Skeletal muscle tissue (tissue), 4 donors: Measurements from ENCODE around the gene GDA. TPM values are rescaled to one million over a fixed set of nuclear protein-coding genes. Genes with fewer than 3 reads are reported as not detected.

ENCODE experiments used
- H3K27ac ChIP-seq: one replicate; pipeline ENCODE4 v1.7.0; 2013; ENCODE audit warnings: mild to moderate bottlenecking, low read depth, low read length, inconsistent platforms
- H3K27me3 ChIP-seq, 3 donors: one replicate each; pipeline ENCODE4 v1.7.0; 2013; ENCODE audit warnings: low read length in 3 of 3; ENCODE audit not compliant: control insufficient read depth in 3 of 3, insufficient read depth in 3 of 3
- H3K36me3 ChIP-seq, 3 donors: one replicate each; pipeline ENCODE4 v1.7.0; 2013; ENCODE audit warnings: low read length in 3 of 3; ENCODE audit not compliant: control insufficient read depth in 3 of 3, insufficient read depth in 3 of 3
- H3K4me1 ChIP-seq, 3 donors: one replicate each; pipeline ENCODE4 v1.7.0; 2013; ENCODE audit warnings: low read length in 3 of 3, mild to moderate bottlenecking in 3 of 3; ENCODE audit not compliant: control insufficient read depth in 3 of 3, insufficient read depth in 3 of 3
- H3K4me3 ChIP-seq, 3 donors: one replicate each; pipeline ENCODE4 v1.7.0; 2013; ENCODE audit warnings: low read length in 3 of 3
- H3K9ac ChIP-seq, 3 donors: one replicate each; pipeline ENCODE4 v1.7.0; 2013; ENCODE audit warnings: low read length in 3 of 3, mild to moderate bottlenecking in 3 of 3, moderate library complexity in 2 of 3, low read depth in 1 of 3
- H3K9me3 ChIP-seq, 3 donors: one replicate each; pipeline ENCODE4 v1.7.0; 2013; ENCODE audit warnings: low read length in 3 of 3; ENCODE audit not compliant: control insufficient read depth in 3 of 3
- total RNA-seq: library from RNA; depleted of rRNA; stranded (reverse); fragments of >200 nt; gene quantifications from one replicate; pipeline ENCODE4 v1.2.3, GENCODE V29; 2014
- donor health status: Osteomylitis.

The GDA gene
- total RNA-seq, 1 donor from 2014 or later = 0.52 TPM

DNA sequence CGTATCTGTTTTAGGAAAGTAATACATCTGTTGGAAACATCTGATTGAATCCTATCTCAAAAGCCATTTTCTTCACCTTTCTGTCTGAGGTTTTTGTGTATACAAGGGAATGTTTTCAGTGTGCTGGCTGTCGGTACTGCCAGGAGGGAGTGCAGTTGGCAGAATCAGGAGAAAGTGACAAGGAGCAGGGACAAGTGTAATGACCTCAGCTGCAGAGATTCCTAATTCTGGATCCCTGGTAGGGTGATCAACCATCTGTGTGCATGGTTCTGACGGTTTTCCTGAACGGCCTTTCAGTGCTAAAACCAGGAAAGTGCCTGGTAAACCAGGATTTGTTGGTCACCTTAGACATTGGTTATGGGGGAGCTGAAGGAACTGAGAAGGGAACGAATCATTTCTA, 1.6 kb upstream of the GDA start:
- Histone ChIP-seq H3K36me3 (no peaks in the 10 kb centered on the region), H3K4me3 (no peak overlapping the region), H3K4me1 (peaks cover 11 to 21% (median 12%) of the 10 kb centered on the region in 3 donors), H3K9me3 (no peaks in the 10 kb centered on the region), H3K9ac (no peak overlapping the region), H3K27ac (no peak overlapping the region), H3K27me3 (peaks cover 10 to 21% (median 12%) of the 10 kb centered on the region in 3 donors)

DNA sequence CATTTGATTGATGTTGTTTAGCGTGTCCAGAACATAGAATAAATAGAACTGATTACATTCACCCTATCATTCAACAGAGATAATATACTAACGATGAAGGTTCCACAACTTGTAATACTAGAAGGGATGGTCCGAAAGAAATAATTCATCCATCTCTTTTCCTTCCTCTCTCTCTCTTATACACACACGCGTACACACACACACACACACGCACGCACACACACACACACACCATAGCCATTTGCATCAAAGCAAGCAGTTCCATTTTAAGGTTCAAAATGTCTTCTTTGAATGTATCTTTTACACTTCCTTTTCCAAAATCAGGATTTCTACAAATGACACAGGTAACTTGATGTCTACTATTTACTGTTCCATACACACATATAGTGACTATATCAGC, 887 bp downstream of the GDA start:
- Histone ChIP-seq H3K4me1 (peaks cover 11 to 21% (median 12%) of the 10 kb centered on the region in 3 donors), H3K9ac (no peak overlapping the region), H3K27me3 (peaks cover 10 to 21% (median 12%) of the 10 kb centered on the region in 3 donors), H3K4me3 (no peak overlapping the region), H3K27ac (no peak overlapping the region), H3K9me3 (no peaks in the 10 kb centered on the region), H3K36me3 (no peaks in the 10 kb centered on the region)

GRCh38 chr9:72150661-72151060, 1.4 kb downstream of the GDA start:
- H3K9me3 ChIP-seq = peaks cover 0 to 4% (median 0%) of the 10 kb centered on the region in 3 donors
- H3K4me3 ChIP-seq = no peak overlapping the region
- peaks cover 10 to 21% (median 12%) of the 10 kb centered on the region in 3 donors for H3K27me3 ChIP-seq

DNA sequence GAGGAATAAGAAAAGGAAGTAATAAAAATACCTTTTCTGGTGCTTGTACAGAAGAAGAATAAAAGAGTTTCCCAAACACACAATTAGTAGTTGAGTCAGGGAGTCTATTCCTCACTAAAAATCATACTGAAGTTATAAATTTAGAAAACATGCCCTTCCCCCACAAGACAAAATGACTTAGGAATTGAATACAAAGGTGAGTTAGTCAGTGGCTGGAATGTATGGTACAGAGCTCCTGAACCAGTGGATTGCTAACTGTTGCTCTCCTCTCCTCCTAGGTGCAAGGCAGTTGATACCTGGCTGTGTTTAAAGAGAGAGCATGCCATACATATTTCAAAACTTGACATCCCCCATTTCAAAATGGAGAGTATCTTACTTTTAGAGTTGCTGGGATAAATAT, 1.9 kb downstream of the GDA start:
- Histone ChIP-seq H3K27me3 (peaks cover 10 to 21% (median 12%) of the 10 kb centered on the region in 3 donors), H3K4me3 (no peak overlapping the region), H3K27ac (no peak overlapping the region), H3K36me3 (no peaks in the 10 kb centered on the region), H3K9me3 (peaks cover 0 to 4% (median 0%) of the 10 kb centered on the region in 3 donors), H3K4me1 (peaks cover 11 to 21% (median 12%) of the 10 kb centered on the region in 3 donors), H3K9ac (no peak overlapping the region)

More at GRCh38 chr9:72150661-72151060, 1.4 kb downstream of the GDA start:
- no peak overlapping the region for H3K9ac ChIP-seq
- no peaks in the 10 kb centered on the region for H3K36me3 ChIP-seq
- peaks cover 11 to 21% (median 12%) of the 10 kb centered on the region in 3 donors for H3K4me1 ChIP-seq
- no peak overlapping the region for H3K27ac ChIP-seq

GRCh38 chr9:72154468-72155285, 5.4 kb downstream of the GDA start:
- no peak overlapping the region for H3K9ac ChIP-seq
- no peak overlapping the region for H3K27ac ChIP-seq
- H3K9me3 ChIP-seq = peaks cover 0 to 4% (median 0%) of the 10 kb centered on the region in 3 donors
- H3K4me1 ChIP-seq = peaks cover 0 to 2% (median 2%) of the 10 kb centered on the region in 3 donors
- H3K27me3 ChIP-seq = peaks cover 1 to 4% (median 2%) of the 10 kb centered on the region in 3 donors
- no peak overlapping the region for H3K4me3 ChIP-seq
- H3K36me3 ChIP-seq = no peaks in the 10 kb centered on the region

GRCh38 chr9:72155301-72155700, 6.1 kb downstream of the GDA start:
- H3K36me3 ChIP-seq = no peaks in the 10 kb centered on the region
- no peaks in the 10 kb centered on the region for H3K4me1 ChIP-seq
- peaks cover 0 to 4% (median 0%) of the 10 kb centered on the region in 3 donors for H3K9me3 ChIP-seq
- H3K27ac ChIP-seq = no peak overlapping the region
- peaks cover 0 to 3% (median 0%) of the 10 kb centered on the region in 3 donors for H3K27me3 ChIP-seq
- H3K9ac ChIP-seq = no peak overlapping the region
- H3K4me3 ChIP-seq = no peak overlapping the region

GRCh38 chr9:72156586-72156985, 7.3 kb downstream of the GDA start:
- Histone ChIP-seq H3K27me3 (no peaks in the 10 kb centered on the region), H3K9ac (no peak overlapping the region), H3K9me3 (peaks cover 0 to 4% (median 0%) of the 10 kb centered on the region in 3 donors), H3K36me3 (no peaks in the 10 kb centered on the region), H3K4me1 (no peaks in the 10 kb centered on the region), H3K27ac (no peak overlapping the region), H3K4me3 (no peak overlapping the region)

DNA sequence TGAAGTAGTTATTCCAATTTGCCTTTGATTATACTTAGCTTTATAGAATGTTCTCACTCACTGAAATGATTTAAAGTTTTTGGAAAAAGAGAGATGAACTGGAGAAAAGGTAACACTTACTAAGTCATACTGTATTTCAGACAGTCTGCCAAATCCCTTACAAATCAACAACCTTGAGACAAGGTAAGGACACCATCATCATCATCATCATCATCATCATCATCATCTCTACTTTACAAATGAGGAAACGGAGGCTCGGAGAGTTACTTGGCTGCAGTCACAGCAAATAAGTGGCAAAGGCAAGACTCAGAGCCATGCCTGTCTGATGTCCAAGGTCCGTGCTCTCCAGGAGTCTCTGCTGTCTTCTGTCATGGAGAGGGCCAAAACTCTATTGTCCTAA, 9.4 kb downstream of the GDA start:
- Histone ChIP-seq H3K27me3 (no peaks in the 10 kb centered on the region), H3K9me3 (peaks cover 0 to 4% (median 0%) of the 10 kb centered on the region in 3 donors), H3K27ac (no peak overlapping the region), H3K4me1 (no peaks in the 10 kb centered on the region), H3K36me3 (no peaks in the 10 kb centered on the region), H3K4me3 (no peak overlapping the region), H3K9ac (no peak overlapping the region)

DNA sequence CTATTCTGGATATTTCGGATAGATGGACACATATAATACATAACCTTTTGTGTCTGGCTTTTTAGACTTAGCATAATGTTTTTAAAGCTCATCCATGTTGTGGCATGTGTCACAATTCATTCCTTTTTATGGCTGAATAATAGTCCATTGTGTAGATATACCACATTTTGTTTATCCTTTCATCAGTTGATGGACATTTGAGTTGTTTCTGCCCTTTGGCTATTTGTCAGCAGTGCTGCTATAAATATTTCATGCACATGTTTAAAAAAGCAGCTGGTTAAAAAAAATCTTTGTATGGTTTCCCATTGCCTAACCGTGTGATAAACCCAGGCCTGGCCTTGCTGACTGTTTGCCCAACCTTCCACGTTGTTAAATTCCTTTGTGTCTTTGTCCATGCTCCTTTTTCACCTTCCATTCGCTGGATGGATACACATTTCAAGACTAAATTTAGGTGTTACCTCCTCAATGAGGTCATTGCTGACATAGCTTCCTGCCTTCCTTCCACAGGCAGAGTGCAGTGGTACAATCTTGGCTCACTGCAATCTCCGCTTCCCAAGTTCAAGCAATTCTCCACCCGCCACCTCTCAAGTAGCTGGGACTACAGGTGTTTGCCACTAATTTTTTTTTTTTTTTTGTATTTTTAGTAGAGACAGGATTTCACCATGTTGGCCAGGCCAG, 11.3 kb downstream of the GDA start:
- Histone ChIP-seq H3K4me3 (no peak overlapping the region), H3K4me1 (no peaks in the 10 kb centered on the region), H3K27ac (no peak overlapping the region), H3K36me3 (no peaks in the 10 kb centered on the region), H3K9me3 (peaks cover 0 to under 1% (median 0%) of the 10 kb centered on the region in 3 donors), H3K27me3 (no peaks in the 10 kb centered on the region), H3K9ac (no peak overlapping the region)

- no peaks in the 10 kb centered on the region for H3K36me3 ChIP-seq
- no peaks in the 10 kb centered on the region for H3K27me3 ChIP-seq
These were observed 16.1 kb downstream of the GDA start for GRCh38 chr9:72165326-72165725.

More at GRCh38 chr9:72165326-72165725, 16.1 kb downstream of the GDA start:
- peaks cover 0 to 11% (median 3%) of the 10 kb centered on the region in 3 donors for H3K4me1 ChIP-seq
- H3K9ac ChIP-seq = no peak overlapping the region
- no peak overlapping the region for H3K4me3 ChIP-seq
- no peak overlapping the region for H3K27ac ChIP-seq
- H3K9me3 ChIP-seq = no peaks in the 10 kb centered on the region
